ENCODE results near the gene MYH4.

- no peak for TF ChIP-seq CTCF (IDR thresholded peaks at IDR 0.05)
- no peak for TF ChIP-seq POLR2A (IDR thresholded peaks at IDR 0.05)
Observed at GRCh38 chr17:10516065-10516464, 46.7 kb upstream of the MYH4 start.

Measured in adrenal gland (tissue), 5 donors.